Kidney (tissue), 14 donors: ENCODE measurements around the gene STK35. TPM values are rescaled to one million over a fixed set of nuclear protein-coding genes. Genes with fewer than 3 reads are reported as not detected.
A peak's percentile ranks its signal among the peaks of the same experiment; 100 is the strongest.

Experiments
- DNase-seq, 5 donors: peaks; one replicate each; pipeline ENCODE4 v3.0.0-alpha.2; 2013 to 2020
- FAIRE-seq: peaks from 2 replicates; lab custom pipeline; 2012; peaks lifted over from hg19 to GRCh38; lab: Jason Lieb, UNC
- H3K27ac ChIP-seq, 2 donors: one replicate each; pipeline ENCODE4 v1.7.0; 2013; ENCODE audit warnings: low read depth in 2 of 2, low read length in 2 of 2, inconsistent platforms in 1 of 2
- H3K27me3 ChIP-seq: one replicate; pipeline ENCODE4 v1.7.1; 2013; ENCODE audit warnings: low read length, inconsistent platforms; ENCODE audit not compliant: control insufficient read depth, insufficient read depth
- H3K36me3 ChIP-seq, 3 donors: one replicate each; pipeline versions ENCODE4 v1.7.0 to v1.7.1; 2013; ENCODE audit warnings: low read length in 3 of 3, control low read depth in 1 of 3, inconsistent platforms in 1 of 3; ENCODE audit not compliant: insufficient read depth in 3 of 3, control insufficient read depth in 2 of 3
- H3K4me1 ChIP-seq, 3 donors: one replicate each; pipeline versions ENCODE4 v1.7.0 to v1.7.1; 2013; ENCODE audit warnings: low read length in 3 of 3, inconsistent platforms in 1 of 3, low read depth in 1 of 3; ENCODE audit not compliant: control insufficient read depth in 2 of 3, insufficient read depth in 2 of 3
- H3K4me3 ChIP-seq, 3 donors: one replicate each; pipeline versions ENCODE4 v1.7.0 to v1.8.1; 2013; ENCODE audit warnings: low read length in 3 of 3, control low read depth in 1 of 3, inconsistent platforms in 1 of 3
- H3K9ac ChIP-seq, 3 donors: one replicate each; pipeline versions ENCODE4 v1.7.0 to v1.7.1; 2013; ENCODE audit warnings: low read length in 3 of 3, control low read depth in 1 of 3, inconsistent platforms in 1 of 3
- H3K9me3 ChIP-seq, 3 donors: one replicate each; pipeline versions ENCODE4 v1.7.0 to v1.7.1; 2013; ENCODE audit warnings: low read length in 3 of 3, control low read depth in 1 of 3, inconsistent platforms in 1 of 3; ENCODE audit not compliant: control insufficient read depth in 2 of 3, insufficient read depth in 1 of 3
- CTCF ChIP-seq: IDR thresholded peaks from 3 replicates; pipeline ENCODE4 v1.5.1; 2012; ENCODE audit warnings: mild to moderate bottlenecking, moderate library complexity, borderline replicate concordance; ENCODE audit not compliant: insufficient read depth; ENCODE audit errors: extremely low read depth
- intact Hi-C: fragments of 100-400 bp; cut with DNase I; formaldehyde crosslinking; loops from one replicate; pipeline ENCODE4 v1.11.1; 2022
- polyA plus RNA-seq: library from polyadenylated mRNA; stranded (reverse); fragments of 350-450 nt; fragmentation: Illumina TruSeq; extraction: RNeasy Lipid Tissue Mini Kit (QIAGEN cat#74804); gene quantifications from one replicate; pipeline ENCODE4 v1.2.3, GENCODE V29; 2014; ENCODE audit warnings: low read depth, low replicate concordance; ENCODE audit not compliant: insufficient read depth
- total RNA-seq: library from RNA; stranded (reverse); fragmentation: NEBNext Ultra II Directional; extraction: Animal tissue kit (Norgen Biotek cat#: 25700); gene quantifications from one replicate; pipeline ENCODE4 v1.2.1, GENCODE V29; 2021
- donor health status: control.
- donor health status: control.
- donor health status: control.
- donor health status: control.
- donor health status: control.
- donor health status: DM: yes; HTN: yes; CAD: no.
- donor health status: Normal renal cell carcinoma (clear cell type).

STK35 gene
- total and polyA plus RNA-seq, 2 donors from 2014 or later = 3.7 to 16.5 TPM

GRCh38 chr20:2104236-2104635 lies 2.6 kb downstream of the STK35 start:
- FAIRE-seq (no peak), DNase-seq (no peak)
- H3K36me3 ChIP-seq = peaks cover 0 to 3% (median 0%) of the 10 kb centered on the region in 3 donors
- H3K9me3 ChIP-seq = no peaks in the 10 kb centered on the region
- intact Hi-C loops = no loop called here
- peaks cover 8 to 30% (median 17%) of the 10 kb centered on the region in 3 donors for H3K4me1 ChIP-seq
- TF ChIP-seq CTCF = no peak
- H3K27ac ChIP-seq = no peak overlapping the region
- peak overlapping the region; percentile 66 to 91 (median 74) for H3K9ac ChIP-seq
- peak overlapping the region; percentile 76 to 91 (median 88) for H3K4me3 ChIP-seq
- H3K27me3 ChIP-seq = no peaks in the 10 kb centered on the region

- Histone ChIP-seq H3K27ac (no peak overlapping the region), H3K9ac (no peak overlapping the region), H3K9me3 (no peaks in the 10 kb centered on the region), H3K4me3 (no peak overlapping the region), H3K36me3 (peaks cover 0 to 3% (median 2%) of the 10 kb centered on the region in 3 donors), H3K27me3 (no peaks in the 10 kb centered on the region), H3K4me1 (peaks cover 12 to 32% (median 19%) of the 10 kb centered on the region in 3 donors)
- FAIRE-seq = no peak
- intact Hi-C loops = no loop called here
- no peak for DNase-seq
- no peak for TF ChIP-seq CTCF
Measured at GRCh38 chr20:2108498-2108897, 6.9 kb downstream of the STK35 start.

- H3K36me3 ChIP-seq = peaks cover 0 to 3% (median 2%) of the 10 kb centered on the region in 3 donors
- TF ChIP-seq CTCF = no peak
- intact Hi-C loops = no loop called here
- peaks cover 12 to 27% (median 21%) of the 10 kb centered on the region in 3 donors for H3K4me1 ChIP-seq
- H3K9ac ChIP-seq = no peak overlapping the region
- no peak overlapping the region for H3K27ac ChIP-seq
- H3K27me3 ChIP-seq = no peaks in the 10 kb centered on the region
- H3K4me3 ChIP-seq = no peak overlapping the region
- FAIRE-seq = no peak
- H3K9me3 ChIP-seq = no peaks in the 10 kb centered on the region
- no peak for DNase-seq
Measured at GRCh38 chr20:2108987-2109386, 7.4 kb downstream of the STK35 start.
